GM12873 (cell line): Measurements from ENCODE around the gene ZNF777.

Experiments
- TF ChIP-seq, protein P1 (sequence below): IDR thresholded peaks from 2 replicates; pipeline ENCODE4 v1.5.1; 2012; ENCODE audit warnings: low read depth, mild to moderate bottlenecking, moderate library complexity, low read length, control low read depth; ENCODE audit not compliant: insufficient read depth; ENCODE audit errors: missing control alignments

The ZNF777 gene

GRCh38 chr7:149404396-149404795 is 56.5 kb downstream of the ZNF777 start:
- TF ChIP-seq, protein P1, sequence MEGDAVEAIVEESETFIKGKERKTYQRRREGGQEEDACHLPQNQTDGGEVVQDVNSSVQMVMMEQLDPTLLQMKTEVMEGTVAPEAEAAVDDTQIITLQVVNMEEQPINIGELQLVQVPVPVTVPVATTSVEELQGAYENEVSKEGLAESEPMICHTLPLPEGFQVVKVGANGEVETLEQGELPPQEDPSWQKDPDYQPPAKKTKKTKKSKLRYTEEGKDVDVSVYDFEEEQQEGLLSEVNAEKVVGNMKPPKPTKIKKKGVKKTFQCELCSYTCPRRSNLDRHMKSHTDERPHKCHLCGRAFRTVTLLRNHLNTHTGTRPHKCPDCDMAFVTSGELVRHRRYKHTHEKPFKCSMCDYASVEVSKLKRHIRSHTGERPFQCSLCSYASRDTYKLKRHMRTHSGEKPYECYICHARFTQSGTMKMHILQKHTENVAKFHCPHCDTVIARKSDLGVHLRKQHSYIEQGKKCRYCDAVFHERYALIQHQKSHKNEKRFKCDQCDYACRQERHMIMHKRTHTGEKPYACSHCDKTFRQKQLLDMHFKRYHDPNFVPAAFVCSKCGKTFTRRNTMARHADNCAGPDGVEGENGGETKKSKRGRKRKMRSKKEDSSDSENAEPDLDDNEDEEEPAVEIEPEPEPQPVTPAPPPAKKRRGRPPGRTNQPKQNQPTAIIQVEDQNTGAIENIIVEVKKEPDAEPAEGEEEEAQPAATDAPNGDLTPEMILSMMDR: no peak

- TF ChIP-seq, protein P1: no peak
These were observed 62.6 kb downstream of the ZNF777 start for GRCh38 chr7:149398195-149398820.

DNA sequence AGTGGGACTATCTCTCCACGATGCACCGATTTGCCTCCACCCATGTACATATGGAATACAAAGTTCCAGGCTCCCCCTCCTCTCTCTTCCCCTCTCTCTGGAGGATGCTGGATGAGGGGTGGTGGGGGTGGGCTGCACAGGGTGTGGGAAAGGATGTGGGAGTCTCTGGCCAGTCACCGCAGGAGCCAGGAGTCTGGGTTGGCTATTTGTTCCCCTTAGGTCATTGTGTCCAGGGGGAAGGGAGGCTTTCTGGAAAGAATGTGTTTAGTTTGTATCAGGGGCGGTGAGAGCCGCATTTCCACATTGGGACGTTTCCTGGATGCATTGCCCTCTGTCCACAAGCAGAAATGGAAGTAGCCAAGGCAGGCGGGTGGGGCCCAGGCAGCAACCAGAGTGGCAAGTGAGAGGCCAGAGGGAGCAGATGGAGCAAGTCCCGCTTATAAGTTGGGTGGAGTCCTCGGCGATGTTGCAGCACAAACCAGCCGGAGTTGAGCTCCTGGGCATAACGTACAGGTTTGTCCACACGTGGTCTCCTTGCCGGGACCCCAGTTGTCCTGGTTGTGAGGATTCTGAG is 63.3 kb downstream of the ZNF777 start:
- TF ChIP-seq, protein P1: no peak

GRCh38 chr7:149385195-149385950 is 75.5 kb downstream of the ZNF777 start:
- TF ChIP-seq, protein P1: no peak
